HCT116 (cell line): ENCODE results near the gene GRM5. TPM values are rescaled to one million over a fixed set of nuclear protein-coding genes. Genes with fewer than 3 reads are reported as not detected.
A peak's percentile ranks its signal among the peaks of the same experiment; 100 is the strongest.

Experiments used
- ATAC-seq: fragments of 200-7000 bp; cut with Tn5 transposase; 2 replicates; pipeline ENCODE4 v1.9.1; 2020; ENCODE audit warnings: mild to moderate bottlenecking, moderate library complexity
- BruUV-seq: library from RNA; stranded (reverse); fragments of 400-500 nt; replicated peaks from 2 replicates; lab custom pipeline; 2021; lab: Mats Ljungman, UMichigan
- CTCF ChIA-PET: fragments of 300-600 bp; sonication (Branson Sonifier 250); formaldehyde crosslinking; loops from one replicate; lab custom pipeline; 2021; ENCODE audit warnings: antibody characterized with exemption; lab: Charles Lee
- POLR2A ChIA-PET: fragments of 300-600, 350-600 bp; sonication (Branson Sonifier 250); formaldehyde crosslinking; loops from one replicate; lab custom pipeline; 2021; ENCODE audit warnings: antibody characterized with exemption; lab: Charles Lee
- RAD21 ChIA-PET, 2 experiments: fragments of 300-600 bp; sonication (Branson Sonifier 250); formaldehyde crosslinking; loops; one replicate each; lab custom pipeline; 2023; ENCODE audit warnings: low total read pairs in 2 of 2; ENCODE audit not compliant: uncharacterized antibody in 2 of 2, unreplicated experiment in 2 of 2, low non-redundant PET in 1 of 2; lab: Charles Lee
- DNase-seq: peaks from one replicate; pipeline ENCODE4 v3.0.0-alpha.2; 2010; ENCODE audit warnings: low read depth, low spot score
- H2AFZ ChIP-seq: fragments of 200-600 bp; shearing (Covaris generic), sonication (generic); 2 replicates; pipeline ENCODE4 v1.6.1; 2017; ENCODE audit warnings: low read depth, mixed run types, mixed read lengths, antibody characterized with exemption, low read length; ENCODE audit not compliant: poor library complexity, severe bottlenecking
- H3K27ac ChIP-seq: 2 replicates; pipeline ENCODE4 v1.5.1; 2012; ENCODE audit warnings: low read depth, low read length
- H3K27me3 ChIP-seq: fragments of 200-600 bp; sonication (generic); 2 replicates; pipeline ENCODE4 v1.6.1; 2016; ENCODE audit warnings: mixed run types, low read length, mixed read lengths; ENCODE audit not compliant: insufficient read depth
- H3K36me3 ChIP-seq, 2 experiments: fragments of 200-500 bp in 1 of 2; fragments of 200-600 bp in 1 of 2; sonication (Bioruptor generic) in 1 of 2; sonication (generic) in 1 of 2; 2 replicates each; pipeline versions ENCODE4 v1.5.1 to v1.6.1; 2014 to 2016; ENCODE audit warnings: low read length in 2 of 2, inconsistent platforms in 1 of 2, mixed read lengths in 1 of 2, mixed run types in 1 of 2; ENCODE audit not compliant: insufficient read depth in 2 of 2, control insufficient read depth in 1 of 2
- H3K4me1 ChIP-seq, 2 experiments: fragments of 200-600 bp in 1 of 2; sonication (generic) in 1 of 2; 2 replicates each; pipeline versions ENCODE4 v1.5.1 to v1.6.1; 2012 to 2017; ENCODE audit warnings: low read length in 2 of 2, inconsistent platforms in 1 of 2, mild to moderate bottlenecking in 1 of 2, mixed read lengths in 1 of 2, mixed run types in 1 of 2, moderate library complexity in 1 of 2; ENCODE audit not compliant: insufficient read depth in 2 of 2, control insufficient read depth in 1 of 2
- H3K4me2 ChIP-seq: fragments of 200-600 bp; sonication (generic); 2 replicates; pipeline ENCODE4 v1.6.1; 2017; ENCODE audit warnings: mixed run types, low read length, mixed read lengths
- H3K4me3 ChIP-seq, 2 experiments: fragments of 200-600 bp in 1 of 2; sonication (generic) in 1 of 2; replicated peaks in 1 of 2; 2 replicates each; pipeline ENCODE4 v1.5.1; 2011 to 2016; ENCODE audit warnings: low read length in 2 of 2, control low read depth in 1 of 2, low read depth in 1 of 2, mild to moderate bottlenecking in 1 of 2, mixed read lengths in 1 of 2, mixed run types in 1 of 2
- H3K79me2 ChIP-seq: fragments of 200-600 bp; sonication (generic); 2 replicates; pipeline ENCODE4 v1.6.1; 2017; ENCODE audit warnings: mild to moderate bottlenecking, mixed run types, low read length, moderate library complexity, mixed read lengths; ENCODE audit not compliant: insufficient read depth
- H3K9ac ChIP-seq: fragments of 200-600 bp; sonication (generic); 2 replicates; pipeline ENCODE4 v1.6.1; 2016; ENCODE audit warnings: low read length, mixed read lengths
- H3K9me2 ChIP-seq: fragments of 200-600 bp; sonication (generic), shearing (Covaris generic); 2 replicates; pipeline ENCODE4 v1.6.1; 2017; ENCODE audit warnings: mixed run types, mild to moderate bottlenecking, moderate library complexity; ENCODE audit not compliant: insufficient read depth
- H3K9me3 ChIP-seq, 2 experiments: fragments of 200-500 bp in 1 of 2; fragments of 200-600 bp in 1 of 2; sonication (Bioruptor generic) in 1 of 2; sonication (generic) in 1 of 2; 2 replicates each; pipeline ENCODE4 v1.6.1; 2014 to 2017; ENCODE audit warnings: low read length in 2 of 2, mixed read lengths in 2 of 2, inconsistent platforms in 1 of 2, low read depth in 1 of 2, mild to moderate bottlenecking in 1 of 2, mixed run types in 1 of 2, moderate library complexity in 1 of 2; ENCODE audit not compliant: control insufficient read depth in 1 of 2, insufficient read depth in 1 of 2
- H4K20me1 ChIP-seq: fragments of 200-600 bp; sonication (generic), shearing (Covaris generic); 2 replicates; pipeline ENCODE4 v1.6.1; 2017; ENCODE audit warnings: mixed run types, mild to moderate bottlenecking, moderate library complexity; ENCODE audit not compliant: insufficient read depth
- JUND ChIP-seq: IDR thresholded peaks from 2 replicates; pipeline ENCODE4 v1.6.1; 2012
- RAD21 ChIP-seq: IDR thresholded peaks from 2 replicates; pipeline ENCODE4 v1.6.1; 2012; ENCODE audit warnings: low read depth, mild to moderate bottlenecking
- SP1 ChIP-seq: IDR thresholded peaks from 2 replicates; pipeline ENCODE4 v1.6.1; 2012; ENCODE audit warnings: low read depth
- SRF ChIP-seq: IDR thresholded peaks from 2 replicates; pipeline ENCODE4 v1.6.1; 2012; ENCODE audit warnings: low read depth
- TCF7L2 ChIP-seq: IDR thresholded peaks from 2 replicates; pipeline ENCODE4 v1.7.0; 2011; ENCODE audit warnings: borderline replicate concordance, inconsistent platforms; ENCODE audit not compliant: insufficient read depth, insufficient read length; ENCODE audit errors: extremely low read depth
- intact Hi-C: fragments of 100-400 bp; cut with micrococcal nuclease; formaldehyde crosslinking; loops from 2 replicates; pipeline ENCODE4 v1.10.0; 2022
- total RNA-seq: library from RNA; stranded (reverse); gene quantifications from one replicate; pipeline ENCODE4 v1.2.1, GENCODE V29; 2021; ENCODE audit not compliant: unreplicated experiment

GRM5 gene
- total RNA-seq, 1 experiment from 2014 or later: not detected

DNA sequence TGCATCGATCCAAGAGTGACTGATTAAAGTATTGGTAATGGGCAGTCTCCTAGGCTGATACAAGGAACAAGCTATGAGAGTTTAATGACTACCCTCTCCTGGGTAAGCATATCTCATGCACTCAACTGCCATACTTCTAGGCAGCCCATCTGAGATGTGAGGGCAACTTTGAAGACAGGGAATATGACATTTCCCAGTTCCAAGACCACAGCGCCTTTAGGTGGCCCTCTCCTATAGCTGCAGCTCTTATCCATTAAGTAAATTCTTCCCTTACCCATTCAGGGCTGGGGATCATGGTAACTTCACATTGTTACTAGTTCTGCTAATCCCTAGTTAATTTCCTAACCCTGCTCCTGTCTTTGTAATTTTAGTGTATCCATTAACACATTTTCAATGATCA, 570.9 kb downstream of the GRM5 start:
- intact Hi-C loops: no loop called here
- H3K36me3 ChIP-seq: no peaks in the 10 kb centered on the region
- RAD21 ChIA-PET: no interaction called here
- H3K9me2 ChIP-seq: no peaks in the 10 kb centered on the region
- no peak overlapping the region for H3K4me3 ChIP-seq
- DNase-seq: no peak
- H3K27ac ChIP-seq: no peak overlapping the region
- H4K20me1 ChIP-seq: no peaks in the 10 kb centered on the region
- no peaks in the 10 kb centered on the region for H3K79me2 ChIP-seq
- no peaks in the 10 kb centered on the region for H3K27me3 ChIP-seq
- H3K4me1 ChIP-seq: no peaks in the 10 kb centered on the region
- H3K4me2 ChIP-seq: no peak overlapping the region
- POLR2A ChIA-PET: no interaction called here
- CTCF ChIA-PET: interaction anchor here (1.5 kb wide), 1 partner anchor 391 kb away, joined by 3 read pairs; no protein-coding TSS in a partner anchor
- no peak overlapping the region for H3K9ac ChIP-seq
- no TSS peak for BruUV-seq
- ATAC-seq: no peak
- TF ChIP-seq RAD21: peak; percentile 33
- no peak for TF ChIP-seq SP1
- H3K9me3 ChIP-seq: no peaks in the 10 kb centered on the region
- H2AFZ ChIP-seq: no peak overlapping the region

DNA sequence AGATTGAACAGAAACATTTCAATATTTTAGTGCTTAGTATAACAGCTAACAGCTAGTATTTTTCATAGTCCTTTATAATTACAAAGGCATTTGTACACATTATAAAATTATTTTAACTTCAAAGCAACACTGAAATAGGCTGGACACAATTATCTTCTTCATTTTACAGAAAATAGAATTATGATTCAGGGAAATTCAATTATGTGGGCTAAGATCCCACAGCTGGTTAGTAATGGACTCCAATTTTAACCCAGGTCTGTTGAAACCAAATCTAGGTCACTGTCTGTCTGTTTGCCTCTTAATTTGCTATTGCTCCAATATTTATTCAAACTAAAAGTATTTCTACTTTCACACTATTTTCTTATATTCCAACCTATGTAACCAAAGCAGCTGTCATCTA, 574.1 kb downstream of the GRM5 start:
- ATAC-seq (no peak), DNase-seq (no peak)
- Histone ChIP-seq H3K27me3 (no peaks in the 10 kb centered on the region), H3K9ac (no peak overlapping the region), H3K9me3 (no peaks in the 10 kb centered on the region), H3K27ac (no peak overlapping the region), H2AFZ (no peak overlapping the region), H3K4me2 (no peak overlapping the region), H3K36me3 (no peaks in the 10 kb centered on the region), H4K20me1 (no peaks in the 10 kb centered on the region), H3K4me3 (no peak overlapping the region), H3K79me2 (no peaks in the 10 kb centered on the region), H3K9me2 (no peaks in the 10 kb centered on the region), H3K4me1 (no peaks in the 10 kb centered on the region)
- no peak for TF ChIP-seq SRF
- TF ChIP-seq TCF7L2: no peak
- TF ChIP-seq JUND: no peak
- CTCF ChIA-PET: no interaction called here
- POLR2A ChIA-PET: no interaction called here
- intact Hi-C loops: no loop called here
- BruUV-seq: no TSS peak
- RAD21 ChIA-PET: no interaction called here
